Neural progenitor cell (in vitro differentiated cells): ENCODE data around the gene ATP11A. TPM values are rescaled to one million over a fixed set of nuclear protein-coding genes. Genes with fewer than 3 reads are reported as not detected.

ENCODE experiments used
- DNase-seq: peaks from one replicate; pipeline ENCODE4 v3.0.0-alpha.2; 2016; ENCODE audit warnings: low spot score
- H2AFZ ChIP-seq: fragments of 200-600 bp; sonication (generic); replicated peaks from 2 replicates; pipeline ENCODE4 v1.6.1; 2016; ENCODE audit warnings: antibody characterized with exemption
- H3F3A ChIP-seq: fragments of 200-600 bp; sonication (generic); 2 replicates; pipeline ENCODE4 v1.6.1; 2016; ENCODE audit warnings: antibody characterized with exemption, low read depth
- H3K27ac ChIP-seq: fragments of 200-600 bp; sonication (generic); 2 replicates; pipeline ENCODE4 v1.5.1; 2016; ENCODE audit warnings: mild to moderate bottlenecking
- H3K27me3 ChIP-seq: fragments of 200-600 bp; sonication (generic); 2 replicates; pipeline ENCODE4 v1.6.1; 2016; ENCODE audit warnings: mild to moderate bottlenecking, moderate library complexity
- H3K36me3 ChIP-seq: fragments of 200-600 bp; sonication (generic); 2 replicates; pipeline ENCODE4 v1.5.1; 2016
- H3K4me1 ChIP-seq: fragments of 200-600 bp; sonication (generic); 2 replicates; pipeline ENCODE4 v1.6.1; 2016; ENCODE audit warnings: mixed run types
- H3K4me2 ChIP-seq: fragments of 200-600 bp; sonication (generic); 2 replicates; pipeline ENCODE4 v1.6.1; 2016
- H3K4me3 ChIP-seq: fragments of 200-600 bp; sonication (generic); 2 replicates; pipeline ENCODE4 v1.5.1; 2016
- H3K79me2 ChIP-seq: fragments of 200-600 bp; sonication (generic); 2 replicates; pipeline ENCODE4 v1.6.1; 2016; ENCODE audit warnings: low read depth
- H3K9ac ChIP-seq: fragments of 200-600 bp; sonication (generic); 2 replicates; pipeline ENCODE4 v1.6.1; 2016
- H3K9me3 ChIP-seq: fragments of 200-600 bp; sonication (generic); 2 replicates; pipeline ENCODE4 v1.5.1; 2016; ENCODE audit warnings: low read depth
- H4K20me1 ChIP-seq: fragments of 200-600 bp; sonication (generic); 2 replicates; pipeline ENCODE4 v1.6.1; 2016; ENCODE audit warnings: low read depth
- H3K27ac Mint-ChIP-seq: 3 replicates; pipeline ENCODE4 v1.8.0; 2021; ENCODE audit warnings: mixed read lengths
- H3K27me3 Mint-ChIP-seq: 2 replicates; pipeline ENCODE4 v1.8.0; 2022; ENCODE audit warnings: low read depth, mild to moderate bottlenecking, inconsistent platforms, moderate library complexity, mixed read lengths; ENCODE audit not compliant: insufficient read depth
- H3K36me3 Mint-ChIP-seq: 3 replicates; pipeline ENCODE4 v1.8.0; 2021; ENCODE audit warnings: mixed read lengths
- H3K4me1 Mint-ChIP-seq: 3 replicates; pipeline ENCODE4 v1.8.0; 2021; ENCODE audit warnings: mixed read lengths
- H3K4me3 Mint-ChIP-seq: 3 replicates; pipeline ENCODE4 v1.8.0; 2021; ENCODE audit warnings: mild to moderate bottlenecking, moderate library complexity, mixed read lengths
- H3K9me3 Mint-ChIP-seq: 3 replicates; pipeline ENCODE4 v1.8.0; 2020; ENCODE audit warnings: mixed read lengths
- CTCF ChIP-seq: fragments of 200-600 bp; sonication (generic); IDR thresholded peaks from 2 replicates; pipeline ENCODE4 v1.5.1; 2017; ENCODE audit warnings: antibody characterized with exemption, mild to moderate bottlenecking
- EZH2 ChIP-seq: fragments of 200-600 bp; sonication (generic); IDR thresholded peaks from 2 replicates; pipeline ENCODE4 v1.6.1; 2017; ENCODE audit warnings: antibody characterized with exemption, mild to moderate bottlenecking, moderate library complexity
- EZH2phosphoT487 ChIP-seq: fragments of 200-600 bp; sonication (generic); IDR thresholded peaks from 2 replicates; pipeline ENCODE4 v1.6.1; 2017; ENCODE audit warnings: antibody characterized with exemption
- total RNA-seq: library from RNA; depleted of rRNA; stranded (reverse); fragments of >200 nt; gene quantifications from 2 replicates; pipeline ENCODE4 v1.2.3, GENCODE V29; 2015; ENCODE audit warnings: low replicate concordance

ATP11A gene
- total RNA-seq, 1 donor from 2014 or later = 12.6 TPM

GRCh38 chr13:112835344-112835743 lies 145.5 kb downstream of the ATP11A start:
- Mint-ChIP-seq H3K36me3 (peaks cover 40% of the 10 kb centered on the region), H3K4me3 (no peak overlapping the region), H3K27ac (no peak overlapping the region), H3K27me3 (peaks cover 10% of the 10 kb centered on the region), H3K4me1 (peaks cover 2% of the 10 kb centered on the region), H3K9me3 (peaks cover 4% of the 10 kb centered on the region)
- H3K27ac ChIP-seq = no peak overlapping the region
- no peak overlapping the region for H2AFZ ChIP-seq
- no peaks in the 10 kb centered on the region for H3F3A ChIP-seq
- H3K36me3 ChIP-seq = no peaks in the 10 kb centered on the region
- H3K9ac ChIP-seq = no peak overlapping the region
- no peaks in the 10 kb centered on the region for H3K27me3 ChIP-seq
- DNase-seq = no peak
- H3K4me3 ChIP-seq = no peak overlapping the region
- no peaks in the 10 kb centered on the region for H3K4me1 ChIP-seq
- no peaks in the 10 kb centered on the region for H3K79me2 ChIP-seq
- H3K9me3 ChIP-seq = no peaks in the 10 kb centered on the region
- H4K20me1 ChIP-seq = no peaks in the 10 kb centered on the region
- no peak for TF ChIP-seq CTCF
- TF ChIP-seq EZH2 = no peak
- TF ChIP-seq EZH2phosphoT487 = no peak
- no peak overlapping the region for H3K4me2 ChIP-seq

- H2AFZ ChIP-seq = no peak overlapping the region
- H4K20me1 ChIP-seq = no peaks in the 10 kb centered on the region
- no peak overlapping the region for H3K4me3 Mint-ChIP-seq
- no peak overlapping the region for H3K9ac ChIP-seq
- peaks cover 12% of the 10 kb centered on the region for H3K27me3 Mint-ChIP-seq
- TF ChIP-seq EZH2 (no peak), EZH2phosphoT487 (no peak), CTCF (no peak)
- no peaks in the 10 kb centered on the region for H3F3A ChIP-seq
- peak overlapping the region; percentile 63 for H3K27ac Mint-ChIP-seq
- no peaks in the 10 kb centered on the region for H3K36me3 ChIP-seq
- no peak overlapping the region for H3K4me3 ChIP-seq
- H3K79me2 ChIP-seq = no peaks in the 10 kb centered on the region
- peaks cover 4% of the 10 kb centered on the region for H3K9me3 Mint-ChIP-seq
- H3K4me2 ChIP-seq = no peak overlapping the region
- no peak overlapping the region for H3K27ac ChIP-seq
- no peaks in the 10 kb centered on the region for H3K27me3 ChIP-seq
- no peak for DNase-seq
- peaks cover 2% of the 10 kb centered on the region for H3K4me1 Mint-ChIP-seq
- H3K4me1 ChIP-seq = no peaks in the 10 kb centered on the region
- H3K9me3 ChIP-seq = no peaks in the 10 kb centered on the region
- H3K36me3 Mint-ChIP-seq = peaks cover 39% of the 10 kb centered on the region
Measured at GRCh38 chr13:112835796-112836195, 146.0 kb downstream of the ATP11A start.

- no peak overlapping the region for H3K4me2 ChIP-seq
- Mint-ChIP-seq H3K27me3 (peaks cover 9% of the 10 kb centered on the region), H3K36me3 (peaks cover 36% of the 10 kb centered on the region), H3K4me1 (peaks cover under 1% of the 10 kb centered on the region), H3K4me3 (peak overlapping the region; percentile 33), H3K27ac (peak overlapping the region; percentile 60), H3K9me3 (peaks cover under 1% of the 10 kb centered on the region)
- H3K79me2 ChIP-seq = no peaks in the 10 kb centered on the region
- TF ChIP-seq EZH2 (no peak), EZH2phosphoT487 (no peak), CTCF (no peak)
- no peaks in the 10 kb centered on the region for H3F3A ChIP-seq
- peaks cover 2% of the 10 kb centered on the region for H3K4me1 ChIP-seq
- no peaks in the 10 kb centered on the region for H3K27me3 ChIP-seq
- H2AFZ ChIP-seq = no peak overlapping the region
- H3K4me3 ChIP-seq = no peak overlapping the region
- no peaks in the 10 kb centered on the region for H4K20me1 ChIP-seq
- H3K36me3 ChIP-seq = no peaks in the 10 kb centered on the region
- H3K27ac ChIP-seq = no peak overlapping the region
- DNase-seq = no peak
- H3K9me3 ChIP-seq = no peaks in the 10 kb centered on the region
- H3K9ac ChIP-seq = no peak overlapping the region
Measured at GRCh38 chr13:112836940-112837339, 147.1 kb downstream of the ATP11A start.
